ENCODE results near the gene LGR6.
"Not testable (repeated sequence)": the region's sequence is repeated elsewhere in the genome, so short reads cannot be mapped to it uniquely, and the experiment has no call there.

LGR6 gene

GRCh38 chr1:202227053-202227672, 33.6 kb downstream of the LGR6 start:
- DNase-seq, result no peak

DNA sequence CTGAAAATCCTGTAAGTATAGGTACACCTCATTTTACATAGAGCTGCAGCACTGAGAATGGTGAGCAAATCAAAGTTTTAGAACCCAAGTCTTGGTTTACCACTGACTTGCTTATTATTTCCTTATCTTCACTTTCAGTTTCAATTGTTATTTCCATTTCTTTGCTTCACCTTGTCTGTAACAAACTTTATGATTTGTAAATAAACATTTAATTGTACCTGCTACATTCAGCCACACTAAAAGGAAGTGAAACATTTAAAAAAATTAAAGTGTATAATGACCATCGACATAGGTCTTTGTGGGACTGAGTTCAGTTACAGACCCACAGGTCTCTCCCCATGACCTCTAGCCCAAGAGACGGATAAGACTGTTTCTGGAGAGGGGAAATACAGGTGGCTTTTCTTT, 34.4 kb downstream of the LGR6 start:
- DNase-seq, result no peak

DNA sequence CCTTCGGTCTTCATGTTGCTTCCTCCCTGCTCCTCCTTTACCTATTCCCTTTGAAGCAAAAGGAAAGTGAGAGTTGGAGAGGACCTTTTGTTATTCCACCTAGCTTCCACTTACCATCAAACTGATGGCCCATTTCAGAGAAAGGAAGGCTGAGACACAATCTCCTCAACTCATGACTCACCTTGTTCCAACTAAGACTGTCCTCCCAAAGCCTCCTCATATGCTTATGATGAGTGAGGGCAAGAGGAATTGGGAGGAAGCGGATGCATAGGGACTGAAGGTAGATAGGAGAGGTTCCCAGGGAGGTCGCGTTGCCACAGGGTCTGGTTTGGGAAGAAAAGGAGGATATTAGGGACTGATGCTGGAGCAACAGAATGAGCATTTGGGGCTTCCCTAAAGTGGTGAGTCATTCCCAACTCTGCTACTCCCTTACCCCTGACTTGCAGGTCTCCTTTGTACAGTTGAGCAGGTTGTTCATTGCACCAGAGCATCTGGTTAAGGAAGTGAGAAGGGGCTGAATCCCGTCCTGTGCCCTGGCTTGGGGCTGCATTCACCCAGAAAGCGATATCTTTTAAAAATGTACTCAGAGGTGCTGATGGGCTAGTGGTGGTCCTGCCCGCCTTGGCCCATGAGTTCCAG, 35.0 kb downstream of the LGR6 start:
- DNase-seq, result no peak

DNA sequence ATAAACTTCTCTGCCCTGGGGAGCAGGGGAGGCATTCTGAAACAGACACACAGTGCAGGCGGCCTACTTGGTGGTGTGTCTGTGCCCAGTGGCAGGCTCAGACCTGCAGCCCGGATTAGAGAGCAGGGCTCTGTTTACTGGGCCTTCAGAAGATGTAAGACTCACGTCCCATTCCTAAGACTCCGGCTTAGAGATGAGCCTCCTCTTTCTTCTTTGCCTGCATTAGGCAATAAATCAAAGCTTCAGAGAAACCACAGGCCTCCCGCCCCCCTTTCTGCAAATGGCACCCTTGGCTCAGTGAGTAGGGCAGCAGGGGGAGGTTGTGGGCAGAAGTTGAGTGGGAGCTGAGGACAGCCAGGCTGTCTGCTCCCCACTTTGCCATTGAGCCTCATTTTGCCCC, 35.8 kb downstream of the LGR6 start:
- no peak for DNase-seq

DNA sequence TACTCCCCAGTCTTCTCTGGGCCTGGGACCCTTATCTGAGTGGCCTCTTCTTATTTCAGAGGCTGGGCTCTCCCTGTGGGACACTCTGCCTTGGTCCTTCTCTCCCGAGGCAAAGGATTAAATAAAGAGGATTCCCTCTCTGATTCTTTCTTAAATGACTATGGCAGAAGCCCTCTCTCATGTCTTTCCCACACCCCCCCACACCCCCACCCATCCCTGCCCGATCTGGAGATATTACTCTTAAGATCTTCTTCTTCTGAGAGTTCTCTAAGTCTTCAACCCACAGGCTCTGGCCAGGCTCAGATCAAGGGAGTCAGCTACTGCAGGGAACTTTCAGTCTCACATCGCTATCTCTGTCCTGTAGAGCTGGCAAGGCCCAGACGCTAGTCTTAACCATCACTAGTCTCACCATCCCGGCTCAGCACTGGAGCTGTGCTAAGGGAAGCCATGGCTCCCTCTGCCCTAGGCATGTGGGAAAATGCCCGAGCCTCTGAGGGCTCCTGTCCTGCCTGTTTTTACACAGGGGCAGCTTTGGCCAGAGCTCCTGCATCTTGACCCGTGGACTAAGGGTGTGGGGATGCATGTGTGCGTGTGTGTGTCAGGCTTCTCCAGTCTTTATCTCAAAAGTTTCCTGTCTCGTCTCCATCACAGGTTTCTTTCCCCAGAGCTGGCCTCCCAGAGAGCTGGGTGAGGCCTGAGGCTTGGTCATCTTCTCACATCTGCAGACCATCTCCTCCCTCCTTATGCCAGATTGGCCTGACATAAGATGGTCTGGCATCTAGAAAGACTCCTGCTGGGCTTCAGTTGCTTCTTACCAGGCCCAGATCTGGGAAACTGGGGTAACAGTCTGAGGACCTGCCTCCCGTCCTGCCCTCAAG, 36.7 kb downstream of the LGR6 start:
- no peak for DNase-seq

GRCh38 chr1:202230939-202231645, 37.5 kb downstream of the LGR6 start:
- peak in 1 of 2 experiments; percentile 12 for DNase-seq

- DNase-seq, result no peak
Observed at GRCh38 chr1:202233171-202233570, 39.6 kb downstream of the LGR6 start.

- DNase-seq, result no peak
Observed at GRCh38 chr1:202233804-202234203, 40.2 kb downstream of the LGR6 start.

DNA sequence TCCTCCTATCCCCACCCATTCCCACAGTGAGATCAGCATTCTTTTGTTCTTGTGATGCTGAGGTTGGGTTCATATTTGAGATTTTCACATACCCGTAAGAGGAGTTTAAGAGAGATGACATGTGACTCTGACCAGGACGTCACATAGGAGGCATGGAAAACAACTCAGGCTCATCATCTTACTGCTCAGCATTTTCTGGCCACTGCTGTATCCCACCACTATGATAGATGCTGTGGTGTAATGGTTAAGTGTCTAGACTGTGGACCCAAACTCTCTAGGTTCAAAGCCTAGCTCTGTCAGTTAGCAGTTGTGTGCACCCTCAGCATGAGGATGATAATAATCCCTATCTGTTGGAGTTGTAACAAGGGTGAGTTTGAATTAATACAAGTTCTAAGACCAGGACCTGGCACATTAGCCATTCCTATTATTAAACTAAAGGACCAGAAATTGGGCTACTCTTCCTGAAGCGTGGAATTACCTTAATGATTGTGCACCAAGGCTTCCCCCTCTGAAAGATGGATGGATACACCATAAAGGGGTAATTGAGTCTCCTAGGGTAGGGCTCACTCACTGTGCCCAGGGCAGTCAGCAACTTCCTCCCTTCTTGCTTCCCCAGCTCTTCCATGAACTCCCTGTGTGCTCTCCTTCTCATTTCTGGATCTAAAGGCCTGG, 40.9 kb downstream of the LGR6 start:
- no peak for DNase-seq

DNA sequence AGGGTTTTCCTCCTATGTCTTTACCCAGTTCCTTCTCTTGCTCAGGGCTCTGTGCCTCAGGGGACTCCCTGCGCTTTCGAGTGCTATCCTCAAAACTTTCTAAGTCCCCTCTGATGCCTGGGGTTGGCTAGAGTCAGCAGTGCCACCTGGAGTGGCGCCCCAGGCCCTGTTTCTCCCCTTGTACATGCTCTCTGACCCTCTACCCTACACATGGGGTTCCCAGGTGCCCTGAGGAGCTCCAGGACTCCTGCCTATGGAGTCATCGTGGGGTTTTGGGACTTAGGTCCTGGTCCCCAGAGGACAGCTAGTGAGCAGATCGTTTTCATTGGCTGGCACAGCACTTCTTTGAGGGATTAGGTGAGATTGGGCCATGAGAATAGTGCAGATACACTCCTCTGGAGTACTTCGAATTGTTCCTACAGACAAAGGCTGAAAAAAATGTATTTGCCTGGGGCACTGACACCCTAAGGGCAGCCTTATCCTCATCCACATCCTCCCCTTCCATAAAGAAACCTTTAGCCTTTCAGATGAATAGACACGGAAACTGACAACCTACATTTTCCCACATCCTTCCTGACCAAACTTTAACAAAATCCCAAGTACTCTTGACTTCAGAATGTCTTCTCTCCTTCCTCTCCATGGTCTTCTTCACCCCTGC, 41.5 kb downstream of the LGR6 start:
- DNase-seq, result no peak

DNA sequence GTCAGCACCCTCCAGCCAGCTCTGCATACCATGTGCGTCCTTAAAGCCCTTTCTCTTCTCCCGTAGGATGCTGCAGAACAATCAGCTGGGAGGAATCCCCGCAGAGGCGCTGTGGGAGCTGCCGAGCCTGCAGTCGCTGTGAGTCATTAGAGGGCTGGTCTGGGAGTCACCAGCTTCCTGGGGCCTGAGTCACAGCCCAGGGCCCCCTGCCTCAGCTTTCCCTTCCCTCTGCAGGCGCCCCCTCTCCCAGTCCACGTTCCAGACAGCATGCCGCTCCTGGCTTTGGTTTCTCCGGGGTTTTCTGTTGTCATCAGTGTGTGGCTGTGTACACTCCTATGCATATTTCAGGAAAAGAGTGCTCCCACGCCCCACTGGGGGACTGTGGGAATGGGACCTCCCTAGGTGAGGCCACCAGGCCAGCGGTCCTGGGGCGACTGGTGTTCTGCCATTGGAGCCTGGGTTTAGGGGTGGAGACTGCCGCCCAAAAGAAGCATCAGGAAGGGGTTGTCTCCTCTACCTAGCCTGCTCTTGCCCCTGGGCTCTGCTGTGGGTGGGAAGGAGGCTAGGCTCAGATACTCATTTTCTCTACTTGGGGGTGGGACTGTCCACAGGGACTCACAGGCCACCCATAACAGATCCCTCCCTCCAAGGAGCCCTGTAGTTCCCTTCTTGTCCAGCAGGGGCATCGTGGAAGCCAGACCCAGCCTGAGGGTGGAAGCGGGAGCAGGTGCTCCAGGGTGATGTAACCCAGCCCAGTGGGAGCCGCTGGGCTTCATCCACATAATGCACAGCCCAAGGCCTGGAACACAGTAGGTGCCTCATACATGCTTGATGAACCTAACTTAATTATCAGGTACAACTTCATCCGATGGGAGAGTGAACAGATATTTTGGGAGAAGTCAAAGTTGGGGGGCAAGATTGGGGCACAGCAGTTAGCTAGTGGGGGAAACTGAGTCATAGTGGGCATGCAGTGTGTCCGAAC, 42.5 kb downstream of the LGR6 start:
- peak; percentile 29 to 78 for DNase-seq

DNA sequence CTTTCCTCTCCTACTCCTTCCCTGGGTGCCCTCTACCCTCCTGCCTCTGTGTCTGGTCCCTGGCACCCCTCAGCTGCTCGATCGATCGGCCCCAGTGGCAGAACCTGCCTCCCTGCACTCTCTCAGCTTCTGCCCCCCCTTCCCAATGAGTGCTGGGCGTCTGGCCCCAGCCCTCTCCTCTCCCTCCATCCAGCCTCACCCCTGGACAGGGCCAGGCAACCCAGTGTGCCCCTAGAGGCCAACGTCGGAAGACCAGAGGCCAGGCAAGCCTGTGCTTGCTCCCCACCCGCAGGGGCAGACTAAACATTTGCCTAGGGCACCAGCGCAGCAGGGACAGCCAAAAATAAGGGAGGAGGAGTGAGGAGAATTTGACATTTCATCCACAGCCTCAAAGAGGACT, 43.5 kb downstream of the LGR6 start:
- peak in 1 of 2 experiments; percentile 50 for DNase-seq

DNA sequence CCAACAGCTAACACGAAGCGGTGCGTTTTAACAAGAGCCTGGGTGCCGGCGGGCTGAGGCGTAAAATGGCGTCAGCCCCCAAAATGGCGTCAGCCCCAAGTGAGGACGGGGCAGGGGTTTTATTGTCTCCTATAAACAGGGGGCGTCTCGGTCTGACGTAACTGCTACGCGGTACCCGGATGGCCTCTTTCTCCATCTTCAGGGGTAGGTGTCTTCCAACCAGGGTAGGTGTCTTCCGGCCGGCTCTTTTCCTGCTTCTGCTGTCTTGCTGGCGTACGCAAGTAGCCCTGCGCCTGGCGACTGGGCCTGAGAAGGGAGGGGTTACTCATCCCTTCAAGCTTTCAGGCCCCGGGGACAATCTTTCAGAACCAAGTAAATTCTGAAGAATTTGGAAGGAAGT, 45.3 kb downstream of the LGR6 start:
- no peak for DNase-seq

DNA sequence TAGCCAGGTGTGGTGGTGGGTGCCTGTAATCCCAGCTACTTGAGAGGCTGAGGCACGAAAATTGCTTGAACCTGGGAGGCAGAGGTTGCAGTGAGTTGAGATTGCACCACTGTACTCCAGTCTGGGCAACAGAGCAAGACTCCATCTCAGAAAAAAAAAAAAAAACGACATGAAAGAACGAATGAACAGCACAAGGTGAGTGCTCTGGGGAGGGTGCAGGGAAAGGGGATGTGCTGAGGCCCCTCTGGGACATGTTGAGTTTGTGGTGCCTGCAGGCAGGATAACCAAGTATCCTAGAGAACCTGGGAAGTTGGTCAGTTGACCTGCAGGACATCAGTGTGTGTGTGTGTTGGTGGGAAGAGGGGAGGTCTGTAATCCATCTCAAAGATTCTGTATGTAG, 46.6 kb downstream of the LGR6 start:
- DNase-seq, result not testable (repeated sequence)

DNA sequence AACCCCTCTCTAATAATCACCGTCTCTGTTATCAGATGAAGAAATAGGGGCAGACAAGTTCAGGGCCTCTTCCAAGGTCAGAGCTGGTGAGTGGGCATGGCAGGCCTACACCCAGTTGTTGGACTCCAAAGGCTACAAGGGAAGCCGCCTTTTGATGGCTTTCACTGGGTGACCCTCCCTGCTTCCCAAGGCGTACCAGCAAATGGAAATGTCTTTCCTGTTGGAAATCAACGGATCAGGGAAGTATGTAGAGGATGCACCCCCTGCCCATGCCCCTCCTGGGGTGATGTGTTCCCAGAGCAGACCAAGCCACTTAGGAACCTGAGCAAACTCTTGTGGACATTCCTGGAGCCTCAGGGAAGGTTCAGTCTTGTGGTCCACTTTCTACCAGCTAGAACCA, 47.4 kb downstream of the LGR6 start:
- DNase-seq, result no peak

- DNase-seq, result no peak
Observed at GRCh38 chr1:202241376-202242079, 47.9 kb downstream of the LGR6 start.

GRCh38 chr1:202242080-202242419, 48.5 kb downstream of the LGR6 start:
- DNase-seq, result no peak

GRCh38 chr1:202243006-202243405, 49.4 kb downstream of the LGR6 start:
- DNase-seq, result no peak

DNA sequence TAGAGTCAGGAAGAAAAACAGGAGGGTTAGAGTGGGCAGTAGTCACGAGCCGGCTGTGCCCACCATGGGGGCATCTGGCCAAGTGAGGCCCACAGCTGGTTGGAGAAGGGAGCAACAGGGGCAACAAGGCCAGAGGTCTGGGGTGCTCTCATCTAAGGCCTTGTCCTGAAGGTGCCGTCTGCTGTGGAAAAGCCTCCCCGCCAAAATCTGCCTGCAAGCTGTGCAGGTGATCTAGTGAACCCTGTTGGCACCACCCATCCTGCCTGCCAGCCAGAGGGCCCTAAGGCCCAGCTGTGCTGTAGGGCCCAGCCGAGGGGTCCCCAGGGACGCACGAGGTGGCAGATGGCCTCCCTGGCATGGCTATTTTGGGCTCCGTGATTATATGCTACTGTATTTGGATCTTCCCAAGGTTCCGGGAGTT, 51.3 kb downstream of the LGR6 start:
- DNase-seq, result no peak

- no peak for DNase-seq
Observed at GRCh38 chr1:202245391-202245790, 51.8 kb downstream of the LGR6 start.

Measured in NCI-H446 (cell line).